Fibroblast of skin of abdomen (primary cell): ENCODE results near the gene SORCS2.

Source experiments
- DNase-seq: peaks from one replicate; pipeline ENCODE4 v3.0.0-alpha.2; 2013

Gene SORCS2

GRCh38 chr4:7787067-7787466 is 594.7 kb downstream of the SORCS2 start:
- no peak for DNase-seq

- DNase-seq = no peak
Observed at GRCh38 chr4:7787681-7788141, 595.4 kb downstream of the SORCS2 start.

GRCh38 chr4:7788193-7788592 is 595.9 kb downstream of the SORCS2 start:
- DNase-seq = no peak

- no peak for DNase-seq
Observed at GRCh38 chr4:7788694-7789425, 596.5 kb downstream of the SORCS2 start.

- no peak for DNase-seq
Observed at GRCh38 chr4:7790023-7790422, 597.7 kb downstream of the SORCS2 start.

DNA sequence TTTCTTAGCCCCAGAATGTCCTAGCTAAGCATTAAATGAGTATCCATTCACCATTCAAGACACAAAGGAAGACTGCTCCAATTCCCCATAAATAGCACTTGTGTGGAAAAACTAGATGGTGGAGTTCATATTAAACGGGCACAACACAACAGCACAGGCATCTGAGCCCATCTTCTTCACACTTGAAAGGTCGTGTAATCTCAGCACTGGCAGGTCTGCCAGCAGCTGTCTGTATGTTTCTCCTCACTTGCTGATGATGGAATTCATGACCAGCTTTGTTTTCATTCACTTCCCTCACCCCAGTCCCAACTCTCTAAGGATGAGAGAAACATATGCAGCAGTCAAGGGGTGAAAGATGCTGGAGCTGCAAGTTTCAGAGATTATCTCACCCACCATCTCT is 598.7 kb downstream of the SORCS2 start:
- no peak for DNase-seq
